ENCODE data around the gene LGI2.

GRCh38 chr4:25050370-25051078 is 19.8 kb upstream of the LGI2 start:
- TF ChIP-seq CTCF (optimal IDR thresholded peaks at IDR 0.05 in 1 of 3, IDR thresholded peaks at IDR 0.05 in 1 of 3, conservative IDR thresholded peaks at IDR 0.05 in 1 of 3; ENCODE audit: extremely low read depth in 1 of 3, insufficient read depth in 2 of 3, low read length in 3 of 3): no peak
- TF ChIP-seq EZH2 (IDR thresholded peaks at IDR 0.05; ENCODE audit: low read length): no peak
